Trophoblast cell (in vitro differentiated cells and primary cell): ENCODE data around the gene TAPT1.

Experiments
- DNase-seq, 2 donors: peaks; one replicate each; pipeline ENCODE4 v3.0.0-alpha.2; 2016
- H2AFZ ChIP-seq: 2 replicates; pipeline ENCODE4 v1.6.1; 2013; ENCODE audit warnings: low read length, moderate library complexity, mild to moderate bottlenecking; ENCODE audit not compliant: insufficient read depth, poor library complexity
- H2AK5ac ChIP-seq: 2 replicates; pipeline ENCODE4 v1.6.1; 2013; ENCODE audit warnings: mild to moderate bottlenecking, low read length
- H2BK120ac ChIP-seq: 2 replicates; pipeline ENCODE4 v1.6.1; 2013; ENCODE audit warnings: low read length, mild to moderate bottlenecking, moderate library complexity; ENCODE audit not compliant: insufficient read depth, poor library complexity
- H2BK12ac ChIP-seq: 2 replicates; pipeline ENCODE4 v1.6.1; 2013; ENCODE audit warnings: mild to moderate bottlenecking, low read length, moderate library complexity
- H2BK5ac ChIP-seq: 2 replicates; pipeline ENCODE4 v1.6.1; 2013; ENCODE audit warnings: low read length, low read depth, moderate library complexity, mild to moderate bottlenecking; ENCODE audit not compliant: poor library complexity
- H3K14ac ChIP-seq: 2 replicates; pipeline ENCODE4 v1.6.1; 2013; ENCODE audit warnings: mild to moderate bottlenecking, low read length
- H3K18ac ChIP-seq: 2 replicates; pipeline ENCODE4 v1.6.1; 2013; ENCODE audit warnings: mild to moderate bottlenecking, low read length
- H3K23ac ChIP-seq: 2 replicates; pipeline ENCODE4 v1.6.1; 2013; ENCODE audit warnings: low read length
- H3K27ac ChIP-seq: 2 replicates; pipeline ENCODE4 v1.5.1; 2013; ENCODE audit warnings: low read depth, mild to moderate bottlenecking, inconsistent platforms, low read length, moderate library complexity
- H3K27me3 ChIP-seq: 2 replicates; pipeline ENCODE4 v1.6.1; 2013; ENCODE audit warnings: inconsistent platforms, mild to moderate bottlenecking, low read length, moderate library complexity; ENCODE audit not compliant: insufficient read depth
- H3K36me3 ChIP-seq, 2 experiments: 1 replicate in 1 of 2; 2 replicates in 1 of 2; pipeline ENCODE4 v1.6.1; 2013; ENCODE audit warnings: low read length in 2 of 2, mild to moderate bottlenecking in 2 of 2, moderate library complexity in 1 of 2; ENCODE audit not compliant: insufficient read depth in 2 of 2, control insufficient read depth in 1 of 2
- H3K4ac ChIP-seq: 2 replicates; pipeline ENCODE4 v1.6.1; 2013; ENCODE audit warnings: low read depth, mild to moderate bottlenecking, low read length, moderate library complexity
- H3K4me1 ChIP-seq, 2 experiments: 1 replicate in 1 of 2; 2 replicates in 1 of 2; pipeline ENCODE4 v1.6.1; 2013; ENCODE audit warnings: low read length in 2 of 2, mild to moderate bottlenecking in 2 of 2, moderate library complexity in 1 of 2; ENCODE audit not compliant: insufficient read depth in 2 of 2, control insufficient read depth in 1 of 2
- H3K4me2 ChIP-seq: 2 replicates; pipeline ENCODE4 v1.6.1; 2013; ENCODE audit warnings: inconsistent platforms, mild to moderate bottlenecking, low read length, moderate library complexity
- H3K4me3 ChIP-seq: 2 replicates; pipeline ENCODE4 v1.5.1; 2013; ENCODE audit warnings: mild to moderate bottlenecking, low read depth, low read length, inconsistent platforms
- H3K79me1 ChIP-seq: one replicate; pipeline ENCODE4 v1.6.1; 2013; ENCODE audit warnings: low read length
- H3K79me2 ChIP-seq: 2 replicates; pipeline ENCODE4 v1.6.1; 2013; ENCODE audit warnings: low read length, mild to moderate bottlenecking; ENCODE audit not compliant: control insufficient read depth, insufficient read depth, poor library complexity
- H3K9ac ChIP-seq: 2 replicates; pipeline ENCODE4 v1.6.1; 2013; ENCODE audit warnings: mild to moderate bottlenecking, low read length
- H3K9me3 ChIP-seq: 2 replicates; pipeline ENCODE4 v1.6.1; 2013; ENCODE audit warnings: low read depth, mild to moderate bottlenecking, control low read depth, inconsistent platforms, low read length; ENCODE audit not compliant: insufficient read depth
- H4K12ac ChIP-seq: 2 replicates; pipeline ENCODE4 v1.6.1; 2013; ENCODE audit warnings: low read depth, mild to moderate bottlenecking, low read length, moderate library complexity
- H4K8ac ChIP-seq: 2 replicates; pipeline ENCODE4 v1.6.1; 2013; ENCODE audit warnings: low read depth, mild to moderate bottlenecking, low read length, moderate library complexity
- H4K91ac ChIP-seq: one replicate; pipeline ENCODE4 v1.6.1; 2013; ENCODE audit warnings: low read depth, mild to moderate bottlenecking, low read length, moderate library complexity
- WGBS: extraction: QIAGEN DNeasy Blood & Tissue Kit; methylation state at CpG from one replicate; pipeline ENCODE4 v1.1.7; 2013; ENCODE audit warnings: missing lambda C conversion rate; ENCODE audit not compliant: insufficient read length, insufficient coverage; ENCODE audit errors: extremely low coverage; 5-methylcytosine and 5-hydroxymethylcytosine counted together

The TAPT1 gene

GRCh38 chr4:16248605-16249004 lies 22.3 kb upstream of the TAPT1 start:
- WGBS: no CpG with 5 or more reads among the region's 2 CpGs

GRCh38 chr4:16245241-16245640 lies 19.0 kb upstream of the TAPT1 start:
- Histone ChIP-seq H4K8ac (no peak overlapping the region), H2BK5ac (no peak overlapping the region), H3K27ac (no peak overlapping the region), H3K79me1 (no peaks in the 10 kb centered on the region), H3K36me3 (no peaks in the 10 kb centered on the region), H3K27me3 (no peaks in the 10 kb centered on the region), H3K18ac (no peak overlapping the region), H3K4me3 (no peak overlapping the region), H3K9ac (no peak overlapping the region), H3K14ac (no peak overlapping the region), H4K12ac (no peak overlapping the region), H2BK12ac (no peak overlapping the region), H2BK120ac (no peak overlapping the region), H3K4me1 (no peaks in the 10 kb centered on the region), H3K79me2 (no peaks in the 10 kb centered on the region), H3K9me3 (no peaks in the 10 kb centered on the region), H2AK5ac (no peak overlapping the region), H2AFZ (no peak overlapping the region), H3K23ac (no peak overlapping the region), H4K91ac (no peak overlapping the region), H3K4me2 (no peak overlapping the region), H3K4ac (no peak overlapping the region)
- peak in 1 of 2 donors; percentile 70 for DNase-seq
- WGBS: no CpG with 5 or more reads among the region's 1 CpG

More at GRCh38 chr4:16248605-16249004, 22.3 kb upstream of the TAPT1 start:
- Histone ChIP-seq H3K18ac (no peak overlapping the region), H4K8ac (no peak overlapping the region), H3K4me3 (no peak overlapping the region), H3K27ac (no peak overlapping the region), H3K9ac (no peak overlapping the region), H3K4ac (no peak overlapping the region), H2BK12ac (no peak overlapping the region), H4K12ac (no peak overlapping the region), H3K9me3 (no peaks in the 10 kb centered on the region), H3K4me2 (no peak overlapping the region), H2AK5ac (no peak overlapping the region), H3K14ac (no peak overlapping the region), H3K79me2 (no peaks in the 10 kb centered on the region), H3K79me1 (no peaks in the 10 kb centered on the region), H3K4me1 (peaks cover 0 to 4% of the 10 kb centered on the region in 2 experiments), H3K27me3 (no peaks in the 10 kb centered on the region), H2AFZ (no peak overlapping the region), H2BK5ac (no peak overlapping the region), H2BK120ac (no peak overlapping the region), H3K36me3 (no peaks in the 10 kb centered on the region), H3K23ac (no peak overlapping the region), H4K91ac (no peak overlapping the region)
- DNase-seq: no peak

- H3K23ac ChIP-seq: no peak overlapping the region
- H3K27ac ChIP-seq: no peak overlapping the region
- no peaks in the 10 kb centered on the region for H3K4me1 ChIP-seq
- no peak overlapping the region for H3K18ac ChIP-seq
- no peak overlapping the region for H2AFZ ChIP-seq
- no peak overlapping the region for H4K12ac ChIP-seq
- H4K8ac ChIP-seq: no peak overlapping the region
- H2BK12ac ChIP-seq: no peak overlapping the region
- no peak overlapping the region for H4K91ac ChIP-seq
- no peak overlapping the region for H3K14ac ChIP-seq
- H3K79me2 ChIP-seq: no peaks in the 10 kb centered on the region
- no peak overlapping the region for H2BK5ac ChIP-seq
- no peak overlapping the region for H2AK5ac ChIP-seq
- no peak overlapping the region for H3K9ac ChIP-seq
- H3K4me2 ChIP-seq: no peak overlapping the region
- H3K9me3 ChIP-seq: no peaks in the 10 kb centered on the region
- WGBS: no CpG with 5 or more reads among the region's 4 CpGs
- H3K27me3 ChIP-seq: no peaks in the 10 kb centered on the region
- DNase-seq: no peak
- H3K79me1 ChIP-seq: no peaks in the 10 kb centered on the region
- no peak overlapping the region for H3K4me3 ChIP-seq
- no peak overlapping the region for H3K4ac ChIP-seq
- H2BK120ac ChIP-seq: no peak overlapping the region
- H3K36me3 ChIP-seq: no peaks in the 10 kb centered on the region
Measured at GRCh38 chr4:16243285-16243684, 17.0 kb upstream of the TAPT1 start.

- H3K4ac ChIP-seq: no peak overlapping the region
- H3K4me1 ChIP-seq: no peaks in the 10 kb centered on the region
- H3K27ac ChIP-seq: no peak overlapping the region
- H3K79me1 ChIP-seq: no peaks in the 10 kb centered on the region
- no peaks in the 10 kb centered on the region for H3K36me3 ChIP-seq
- no peak overlapping the region for H3K4me2 ChIP-seq
- H4K91ac ChIP-seq: no peak overlapping the region
- DNase-seq: no peak
- H3K9me3 ChIP-seq: no peaks in the 10 kb centered on the region
- no peak overlapping the region for H3K9ac ChIP-seq
- H3K14ac ChIP-seq: no peak overlapping the region
- no peaks in the 10 kb centered on the region for H3K79me2 ChIP-seq
- no peak overlapping the region for H4K12ac ChIP-seq
- H2BK120ac ChIP-seq: no peak overlapping the region
- H2BK12ac ChIP-seq: no peak overlapping the region
- H3K27me3 ChIP-seq: no peaks in the 10 kb centered on the region
- H3K23ac ChIP-seq: no peak overlapping the region
- H2AK5ac ChIP-seq: no peak overlapping the region
- H2AFZ ChIP-seq: no peak overlapping the region
- H2BK5ac ChIP-seq: no peak overlapping the region
- H3K4me3 ChIP-seq: no peak overlapping the region
- H4K8ac ChIP-seq: no peak overlapping the region
- no peak overlapping the region for H3K18ac ChIP-seq
Measured at GRCh38 chr4:16240300-16240699, 14.0 kb upstream of the TAPT1 start.
